ENCODE results near the gene HOXC10.

- no peak for TF ChIP-seq CTCF (IDR thresholded peaks at IDR 0.05; ENCODE audit: low read depth, low read length)
- TF ChIP-seq EZH2phosphoT487 (IDR thresholded peaks at IDR 0.05; ENCODE audit: low read depth) = no peak
Measured at GRCh38 chr12:53995378-53996239, 10.7 kb downstream of the HOXC10 start.
